ENCODE results near the gene C1orf21. TPM values are rescaled to one million over a fixed set of nuclear protein-coding genes. Genes with fewer than 3 reads are reported as not detected.

The C1orf21 gene
- total and polyA plus RNA-seq, 12 donors: 20.6 to 76.7 (median 67.5) TPM

- H3K36me3 ChIP-seq: peaks cover 0 to 29% (median 7%) of the 10 kb centered on the region in 9 donors
- no peaks in the 10 kb centered on the region for H3K9me3 ChIP-seq
- H3K4me1 ChIP-seq: peaks cover 0 to 19% (median 14%) of the 10 kb centered on the region in 9 donors
- DNase-seq (no peak), ATAC-seq (no peak)
- no peaks in the 10 kb centered on the region for H3K27me3 ChIP-seq
- TF ChIP-seq, protein P1, sequence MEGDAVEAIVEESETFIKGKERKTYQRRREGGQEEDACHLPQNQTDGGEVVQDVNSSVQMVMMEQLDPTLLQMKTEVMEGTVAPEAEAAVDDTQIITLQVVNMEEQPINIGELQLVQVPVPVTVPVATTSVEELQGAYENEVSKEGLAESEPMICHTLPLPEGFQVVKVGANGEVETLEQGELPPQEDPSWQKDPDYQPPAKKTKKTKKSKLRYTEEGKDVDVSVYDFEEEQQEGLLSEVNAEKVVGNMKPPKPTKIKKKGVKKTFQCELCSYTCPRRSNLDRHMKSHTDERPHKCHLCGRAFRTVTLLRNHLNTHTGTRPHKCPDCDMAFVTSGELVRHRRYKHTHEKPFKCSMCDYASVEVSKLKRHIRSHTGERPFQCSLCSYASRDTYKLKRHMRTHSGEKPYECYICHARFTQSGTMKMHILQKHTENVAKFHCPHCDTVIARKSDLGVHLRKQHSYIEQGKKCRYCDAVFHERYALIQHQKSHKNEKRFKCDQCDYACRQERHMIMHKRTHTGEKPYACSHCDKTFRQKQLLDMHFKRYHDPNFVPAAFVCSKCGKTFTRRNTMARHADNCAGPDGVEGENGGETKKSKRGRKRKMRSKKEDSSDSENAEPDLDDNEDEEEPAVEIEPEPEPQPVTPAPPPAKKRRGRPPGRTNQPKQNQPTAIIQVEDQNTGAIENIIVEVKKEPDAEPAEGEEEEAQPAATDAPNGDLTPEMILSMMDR (IDR thresholded peaks at IDR 0.05): no peak
- no peak overlapping the region for H3K4me3 ChIP-seq
- intact Hi-C loops (cut with DNase I): no loop called here
- 83 to 96% methylated on average over 3 of the region's 3 CpGs for WGBS, 2 donors
- H3K27ac ChIP-seq: no peak overlapping the region
Measured at GRCh38 chr1:184588701-184589100, 201.9 kb downstream of the C1orf21 start.

- Histone ChIP-seq H3K9me3 (no peaks in the 10 kb centered on the region), H3K36me3 (peaks cover 0 to 36% (median 7%) of the 10 kb centered on the region in 9 donors), H3K4me3 (no peak overlapping the region), H3K27me3 (no peaks in the 10 kb centered on the region), H3K27ac (no peak overlapping the region), H3K4me1 (peaks cover 0 to 19% (median 14%) of the 10 kb centered on the region in 9 donors)
- no peak for DNase-seq
- intact Hi-C loops (cut with DNase I): no loop called here
- ATAC-seq: no peak
- WGBS, 2 donors: 71 to 73% methylated on average over 5 of the region's 5 CpGs
- TF ChIP-seq, protein P1 (IDR thresholded peaks at IDR 0.05): no peak
Measured at GRCh38 chr1:184590163-184590750, 203.4 kb downstream of the C1orf21 start.

- ATAC-seq: no peak
- intact Hi-C loops (cut with DNase I): no loop called here
- Histone ChIP-seq H3K4me1 (peaks cover 4 to 34% (median 24%) of the 10 kb centered on the region in 9 donors), H3K9me3 (no peaks in the 10 kb centered on the region), H3K36me3 (peaks cover 0 to 41% (median 7%) of the 10 kb centered on the region in 9 donors), H3K27ac (no peak overlapping the region), H3K27me3 (no peaks in the 10 kb centered on the region), H3K4me3 (no peak overlapping the region)
- TF ChIP-seq, protein P1 (IDR thresholded peaks at IDR 0.05): no peak
- 85 to 99% methylated on average over 4 of the region's 4 CpGs for WGBS, 2 donors
- no peak for DNase-seq
Measured at GRCh38 chr1:184593597-184593996, 206.8 kb downstream of the C1orf21 start.

DNA sequence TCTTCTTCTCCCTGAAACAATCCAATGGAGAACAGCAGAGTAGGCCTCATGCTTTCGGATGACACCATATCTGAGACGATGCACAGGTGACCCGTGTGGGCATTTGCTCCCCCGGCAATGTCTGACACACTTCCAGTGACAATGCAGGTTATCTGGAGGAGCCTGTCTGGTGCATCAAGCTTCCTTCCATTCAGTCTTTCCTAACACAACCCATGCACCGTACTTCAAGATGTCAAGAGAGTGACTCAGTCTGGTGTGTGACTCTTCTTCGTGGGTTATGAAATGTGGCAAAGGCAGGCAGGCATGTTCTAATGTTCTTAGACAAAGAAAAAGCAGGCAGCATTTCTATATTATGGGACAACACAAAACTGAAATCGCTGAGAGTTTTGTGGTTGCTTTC, 208.8 kb downstream of the C1orf21 start:
- ATAC-seq: no peak
- TF ChIP-seq, protein P1 (IDR thresholded peaks at IDR 0.05): no peak
- no peak for DNase-seq
- WGBS, 2 donors: 82 to 92% methylated on average over 7 of the region's 7 CpGs
- Histone ChIP-seq H3K27ac (no peak overlapping the region), H3K9me3 (no peaks in the 10 kb centered on the region), H3K4me3 (no peak overlapping the region), H3K36me3 (peaks cover 0 to 60% (median 7%) of the 10 kb centered on the region in 9 donors), H3K4me1 (peaks cover 4 to 19% (median 13%) of the 10 kb centered on the region in 9 donors), H3K27me3 (no peaks in the 10 kb centered on the region)
- intact Hi-C loops (cut with DNase I): no loop called here

Measured in heart right ventricle (tissue), 16 donors.